Lower lobe of right lung (tissue), 2 donors: Measurements from ENCODE around the gene PRDM16. TPM values are rescaled to one million over a fixed set of nuclear protein-coding genes. Genes with fewer than 3 reads are reported as not detected.

Experiments
- ATAC-seq, 2 donors: fragments of 200-7000 bp; cut with Tn5 transposase; one replicate each; pipeline ENCODE4 v1.9.1; 2020 to 2022; ENCODE audit warnings: mild to moderate bottlenecking in 2 of 2, moderate library complexity in 2 of 2
- DNase-seq: peaks from one replicate; pipeline ENCODE4 v3.0.0-alpha.2; 2020
- H3K27ac ChIP-seq: fragments of 200-600 bp; one replicate; pipeline ENCODE4 v1.8.0; 2022
- H3K27me3 ChIP-seq: fragments of 200-600 bp; one replicate; pipeline ENCODE4 v1.8.0; 2022; ENCODE audit warnings: low read depth
- H3K36me3 ChIP-seq: fragments of 200-600 bp; one replicate; pipeline ENCODE4 v1.8.0; 2022; ENCODE audit warnings: mild to moderate bottlenecking
- H3K4me1 ChIP-seq: fragments of 200-600 bp; one replicate; pipeline ENCODE4 v1.8.0; 2022
- H3K4me3 ChIP-seq: fragments of 200-600 bp; one replicate; pipeline ENCODE4 v1.8.0; 2022; ENCODE audit warnings: mild to moderate bottlenecking
- H3K9me3 ChIP-seq: fragments of 200-600 bp; one replicate; pipeline ENCODE4 v1.8.0; 2022
- CTCF ChIP-seq: fragments of 200-600 bp; IDR thresholded peaks from one replicate; pipeline ENCODE4 v1.8.0; 2022; ENCODE audit warnings: antibody characterized with exemption, mild to moderate bottlenecking
- intact Hi-C: fragments of 100-400 bp; cut with DNase I; formaldehyde crosslinking; loops from one replicate; pipeline ENCODE4 v1.11.0; 2022
- total RNA-seq: library from RNA; stranded (reverse); fragmentation: NEBNext Ultra II Directional; extraction: Animal tissue kit (Norgen Biotek cat#: 25700); gene quantifications from one replicate; pipeline ENCODE4 v1.2.1, GENCODE V29; 2021
- donor health status: DM: no; HTN: yes; CAD: no; lungs with severe emphysema.

The PRDM16 gene
- total RNA-seq, 1 donor from 2014 or later: 19.2 TPM

- no peak overlapping the region for H3K4me3 ChIP-seq
- no peaks in the 10 kb centered on the region for H3K36me3 ChIP-seq
- intact Hi-C loops: no loop called here
- H3K27me3 ChIP-seq: peaks cover 5% of the 10 kb centered on the region
- H3K9me3 ChIP-seq: no peaks in the 10 kb centered on the region
- ATAC-seq (no peak), DNase-seq (peak; percentile 42)
- TF ChIP-seq CTCF: no peak
- no peaks in the 10 kb centered on the region for H3K4me1 ChIP-seq
- no peak overlapping the region for H3K27ac ChIP-seq
Measured at GRCh38 chr1:3433596-3434320, 364.8 kb downstream of the PRDM16 start.

GRCh38 chr1:3434406-3435110, 365.6 kb downstream of the PRDM16 start:
- intact Hi-C loops: no loop called here
- Histone ChIP-seq H3K9me3 (no peaks in the 10 kb centered on the region), H3K4me3 (no peak overlapping the region), H3K4me1 (no peaks in the 10 kb centered on the region), H3K27me3 (peaks cover 10% of the 10 kb centered on the region), H3K27ac (no peak overlapping the region), H3K36me3 (no peaks in the 10 kb centered on the region)
- no peak for TF ChIP-seq CTCF
- ATAC-seq (no peak), DNase-seq (peak; percentile 34)

GRCh38 chr1:3435666-3436065, 366.7 kb downstream of the PRDM16 start:
- no peak overlapping the region for H3K4me3 ChIP-seq
- DNase-seq: peak; percentile 37
- no peaks in the 10 kb centered on the region for H3K36me3 ChIP-seq
- intact Hi-C loops: no loop called here
- no peak overlapping the region for H3K27ac ChIP-seq
- no peaks in the 10 kb centered on the region for H3K4me1 ChIP-seq
- no peaks in the 10 kb centered on the region for H3K9me3 ChIP-seq
- peaks cover 19% of the 10 kb centered on the region for H3K27me3 ChIP-seq
- TF ChIP-seq CTCF: no peak
- ATAC-seq: no peak

GRCh38 chr1:3436451-3436850, 367.4 kb downstream of the PRDM16 start:
- H3K4me3 ChIP-seq: no peak overlapping the region
- no peak for TF ChIP-seq CTCF
- H3K9me3 ChIP-seq: no peaks in the 10 kb centered on the region
- ATAC-seq (no peak), DNase-seq (no peak)
- no peaks in the 10 kb centered on the region for H3K4me1 ChIP-seq
- H3K27ac ChIP-seq: no peak overlapping the region
- H3K27me3 ChIP-seq: peaks cover 27% of the 10 kb centered on the region
- H3K36me3 ChIP-seq: no peaks in the 10 kb centered on the region
- intact Hi-C loops: no loop called here

- intact Hi-C loops: no loop called here
- H3K9me3 ChIP-seq: no peaks in the 10 kb centered on the region
- ATAC-seq: no peak
- H3K4me3 ChIP-seq: no peak overlapping the region
- peaks cover 27% of the 10 kb centered on the region for H3K27me3 ChIP-seq
- no peaks in the 10 kb centered on the region for H3K36me3 ChIP-seq
- no peaks in the 10 kb centered on the region for H3K4me1 ChIP-seq
- no peak for TF ChIP-seq CTCF
- H3K27ac ChIP-seq: no peak overlapping the region
- DNase-seq: peak; percentile 32
Measured at GRCh38 chr1:3436901-3437300, 367.9 kb downstream of the PRDM16 start.
